WTC11 (cell line): ENCODE results near the gene TLR3.

Source experiments
- ATF2 ChIP-seq: sonication (generic); formaldehyde crosslinking; IDR thresholded peaks from 2 replicates; pipeline ENCODE4 v1.8.1; 2022; ENCODE audit warnings: low read depth, missing genetic modification reagents, borderline replicate concordance
- ATF3 ChIP-seq: sonication (generic); formaldehyde crosslinking; conservative IDR thresholded peaks from 2 replicates; pipeline ENCODE4 v1.8.1; 2022; ENCODE audit warnings: mild to moderate bottlenecking, missing genetic modification reagents
- CREB1 ChIP-seq: sonication (generic); formaldehyde crosslinking; IDR thresholded peaks from 2 replicates; pipeline ENCODE4 v1.8.0; 2023; ENCODE audit warnings: mild to moderate bottlenecking, missing genetic modification reagents
- CTCF ChIP-seq: fragments of 200-600 bp; IDR thresholded peaks from 2 replicates; pipeline ENCODE4 v1.8.0; 2022; ENCODE audit warnings: antibody characterized with exemption
- FOXP1 ChIP-seq: sonication (generic); formaldehyde crosslinking; IDR thresholded peaks from 2 replicates; pipeline ENCODE4 v1.8.0; 2022; ENCODE audit warnings: missing genetic modification reagents, mild to moderate bottlenecking, moderate library complexity, borderline replicate concordance
- IRF1 ChIP-seq: sonication (generic); formaldehyde crosslinking; IDR thresholded peaks from 2 replicates; pipeline ENCODE4 v1.8.0; 2023; ENCODE audit warnings: missing genetic modification reagents
- MAX ChIP-seq: sonication (generic); formaldehyde crosslinking; IDR thresholded peaks from 2 replicates; pipeline ENCODE4 v1.8.0; 2022; ENCODE audit warnings: mild to moderate bottlenecking, missing genetic modification reagents
- SMAD3 ChIP-seq: sonication (generic); formaldehyde crosslinking; IDR thresholded peaks from 2 replicates; pipeline ENCODE4 v1.8.0; 2022; ENCODE audit warnings: missing genetic modification reagents, mild to moderate bottlenecking, borderline replicate concordance
- SMAD4 ChIP-seq: sonication (generic); formaldehyde crosslinking; IDR thresholded peaks from 2 replicates; pipeline ENCODE4 v1.8.0; 2022; ENCODE audit warnings: mild to moderate bottlenecking, missing genetic modification reagents
- STAT6 ChIP-seq: sonication (generic); formaldehyde crosslinking; conservative IDR thresholded peaks from 2 replicates; pipeline ENCODE4 v1.8.1; 2023; ENCODE audit warnings: mild to moderate bottlenecking, low read depth, missing genetic modification reagents, moderate library complexity
- USF1 ChIP-seq: sonication (generic); formaldehyde crosslinking; IDR thresholded peaks from 2 replicates; pipeline ENCODE4 v1.8.0; 2022; ENCODE audit warnings: mild to moderate bottlenecking, missing genetic modification reagents
- USF2 ChIP-seq: sonication (generic); formaldehyde crosslinking; IDR thresholded peaks from 2 replicates; pipeline ENCODE4 v1.8.1; 2023; ENCODE audit warnings: mild to moderate bottlenecking, missing genetic modification reagents, moderate library complexity
- ZNF121 ChIP-seq: sonication (generic); formaldehyde crosslinking; IDR thresholded peaks from 2 replicates; pipeline ENCODE4 v1.8.0; 2023; ENCODE audit warnings: missing genetic modification reagents

- no peak for TF ChIP-seq ATF3 (CRISPR knock-in tag)
- TF ChIP-seq CTCF: no peak
- no peak for TF ChIP-seq ZNF121 (CRISPR knock-in tag)
- TF ChIP-seq ATF2: no peak
- TF ChIP-seq FOXP1 (CRISPR knock-in tag): no peak
- no peak for TF ChIP-seq USF2 (CRISPR knock-in tag)
- TF ChIP-seq STAT6 (CRISPR knock-in tag): no peak
- no peak for TF ChIP-seq IRF1 (CRISPR knock-in tag)
- TF ChIP-seq SMAD3 (CRISPR knock-in tag): no peak
- TF ChIP-seq CREB1 (CRISPR knock-in tag): no peak
- no peak for TF ChIP-seq MAX (CRISPR knock-in tag)
- no peak for TF ChIP-seq SMAD4
- TF ChIP-seq USF1 (CRISPR knock-in tag): no peak
Measured at GRCh38 chr4:186030399-186030775, 38.6 kb upstream of the TLR3 start.
